GM19193 (cell line): ENCODE results near the gene ADGRL1.

ENCODE experiments used
- POLR2A ChIP-seq: IDR thresholded peaks from 4 replicates; pipeline ENCODE4 v1.6.1; 2011; ENCODE audit not compliant: insufficient read depth, insufficient read length; ENCODE audit errors: extremely low read depth

ADGRL1 gene

DNA sequence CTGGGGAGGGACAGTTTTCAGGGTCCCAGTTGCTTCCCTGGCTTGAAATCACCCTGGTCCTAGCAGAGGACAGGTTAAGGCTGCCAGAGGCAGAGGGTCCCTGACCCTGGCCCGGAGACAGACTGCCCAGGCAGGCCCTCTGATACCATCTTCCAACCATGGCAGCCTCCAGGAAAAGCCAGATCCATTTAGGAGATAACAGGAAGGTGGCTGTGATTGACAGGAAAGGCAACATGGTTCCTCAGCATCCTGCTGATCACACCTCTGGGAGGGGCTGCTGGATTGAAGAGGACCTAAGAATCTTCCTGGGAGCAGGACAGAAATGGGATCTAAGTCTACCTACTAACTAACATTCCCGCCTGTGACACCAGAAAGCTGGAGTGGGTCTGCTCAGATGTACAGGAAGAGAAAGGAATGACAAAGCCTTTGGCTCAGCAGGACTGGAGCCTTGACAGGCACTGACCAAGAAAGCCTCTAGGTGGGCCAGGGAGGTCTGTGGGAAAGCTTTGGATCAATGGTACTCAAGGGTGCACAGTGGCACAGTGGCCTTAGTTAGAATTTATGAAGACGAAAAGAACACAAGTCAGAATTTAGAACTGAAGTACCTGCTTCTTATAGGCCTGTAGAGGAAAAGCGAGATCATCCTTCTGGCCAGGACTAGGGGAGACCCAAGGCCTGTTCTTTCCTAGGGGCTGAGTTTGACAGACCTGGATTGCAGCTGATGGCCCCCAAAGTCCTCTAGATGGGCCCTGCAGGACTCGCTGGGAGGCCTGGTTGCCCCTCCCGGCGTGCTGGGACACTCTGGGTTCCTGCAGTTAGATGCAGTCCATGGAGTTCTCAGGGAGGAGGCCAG lies 86.1 kb downstream of the ADGRL1 start:
- TF ChIP-seq POLR2A, result no peak

DNA sequence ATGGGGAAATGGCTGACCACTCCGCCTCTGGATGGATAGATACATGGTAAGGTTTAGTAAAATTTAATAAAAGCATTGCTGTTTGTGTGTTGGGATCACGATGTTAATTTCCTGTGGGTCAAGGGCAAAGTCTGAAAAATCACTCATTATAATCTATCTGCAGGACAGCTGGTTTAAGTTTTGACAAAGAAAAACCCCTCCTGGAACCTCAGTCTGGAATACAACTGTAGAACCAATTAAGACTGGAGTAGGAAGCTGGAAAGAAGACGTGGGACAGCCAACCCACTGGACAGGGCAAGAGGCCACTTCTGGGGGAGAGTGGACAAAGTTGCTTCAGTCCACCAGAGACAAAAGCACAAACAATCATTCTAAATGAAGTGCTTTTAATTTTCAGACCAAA lies 86.8 kb downstream of the ADGRL1 start:
- TF ChIP-seq POLR2A, result no peak

DNA sequence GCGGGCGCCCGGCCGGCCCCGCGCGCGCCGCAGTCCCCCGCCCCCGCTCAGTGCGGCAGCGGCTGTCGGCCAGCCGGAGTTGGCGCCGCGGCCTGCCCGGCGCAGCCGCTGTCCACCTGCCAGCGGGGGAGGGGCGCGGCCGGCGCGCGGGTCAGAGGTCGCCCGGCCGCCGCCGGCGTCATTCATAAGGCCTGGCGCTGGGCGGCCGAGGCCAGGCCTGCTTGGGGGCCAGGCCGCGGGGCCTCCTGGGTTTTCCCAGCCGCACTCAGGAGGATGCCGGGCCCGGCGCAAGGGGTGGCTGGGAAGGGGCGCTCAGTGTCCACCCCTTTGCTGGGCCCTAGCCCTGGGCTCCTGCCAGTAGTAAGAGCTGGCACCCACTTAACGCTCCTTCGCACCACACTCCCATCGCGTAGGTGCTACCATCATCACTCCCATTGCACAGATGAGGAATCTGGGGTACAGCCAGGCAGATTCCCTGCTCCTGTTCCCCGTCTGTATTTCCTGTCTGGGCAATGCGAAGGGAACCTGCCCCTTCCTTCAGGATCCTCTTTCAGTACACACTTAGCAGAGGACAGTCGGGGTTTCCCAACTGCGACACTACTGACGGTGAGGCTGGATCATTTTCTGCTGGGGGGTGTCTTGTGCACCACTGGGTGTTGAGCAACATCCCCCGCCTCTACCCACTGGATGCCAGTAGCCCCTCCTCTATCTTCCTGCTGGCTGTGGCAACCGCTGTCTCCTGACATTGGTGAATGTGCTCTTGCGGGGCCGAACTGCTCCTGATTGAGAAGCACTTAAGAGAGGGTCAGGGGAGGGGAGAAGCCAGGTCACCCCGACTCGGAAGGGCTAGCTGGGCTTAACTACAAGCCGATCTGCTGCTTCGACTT lies 87.6 kb downstream of the ADGRL1 start:
- TF ChIP-seq POLR2A, result peak; percentile 4

DNA sequence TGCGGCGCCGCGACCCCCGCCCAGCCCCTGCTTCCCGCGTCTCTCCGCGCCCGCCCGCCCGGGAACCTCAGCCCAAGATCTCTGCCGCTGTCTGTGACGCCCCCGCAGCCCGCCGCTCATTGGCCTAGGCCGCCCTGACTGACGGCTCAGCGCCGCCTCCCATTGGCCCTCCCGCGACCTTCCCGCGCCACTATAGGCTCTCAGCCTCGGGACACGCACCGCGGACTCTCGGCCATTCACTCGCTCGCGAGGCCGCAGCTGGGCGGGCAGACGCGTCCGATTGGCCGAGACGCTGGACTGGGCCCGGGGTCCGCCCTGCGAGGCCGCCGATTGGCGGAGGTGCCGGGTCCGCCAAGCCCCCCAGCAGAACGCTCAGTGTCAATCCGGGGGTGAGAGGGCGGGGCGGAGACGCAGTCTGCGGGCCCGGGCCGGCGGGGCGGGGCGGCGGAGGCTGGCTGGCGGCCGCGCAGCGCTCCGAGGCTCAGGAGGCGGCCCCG lies 88.3 kb downstream of the ADGRL1 start, which contains the start of gene PRKACA:
PRKACA (minus strand) TSS at position 95 of the 497 bp plus-strand sequence. CDS start 215 bp downstream, outside the sequence.
- no peak for TF ChIP-seq POLR2A

DNA sequence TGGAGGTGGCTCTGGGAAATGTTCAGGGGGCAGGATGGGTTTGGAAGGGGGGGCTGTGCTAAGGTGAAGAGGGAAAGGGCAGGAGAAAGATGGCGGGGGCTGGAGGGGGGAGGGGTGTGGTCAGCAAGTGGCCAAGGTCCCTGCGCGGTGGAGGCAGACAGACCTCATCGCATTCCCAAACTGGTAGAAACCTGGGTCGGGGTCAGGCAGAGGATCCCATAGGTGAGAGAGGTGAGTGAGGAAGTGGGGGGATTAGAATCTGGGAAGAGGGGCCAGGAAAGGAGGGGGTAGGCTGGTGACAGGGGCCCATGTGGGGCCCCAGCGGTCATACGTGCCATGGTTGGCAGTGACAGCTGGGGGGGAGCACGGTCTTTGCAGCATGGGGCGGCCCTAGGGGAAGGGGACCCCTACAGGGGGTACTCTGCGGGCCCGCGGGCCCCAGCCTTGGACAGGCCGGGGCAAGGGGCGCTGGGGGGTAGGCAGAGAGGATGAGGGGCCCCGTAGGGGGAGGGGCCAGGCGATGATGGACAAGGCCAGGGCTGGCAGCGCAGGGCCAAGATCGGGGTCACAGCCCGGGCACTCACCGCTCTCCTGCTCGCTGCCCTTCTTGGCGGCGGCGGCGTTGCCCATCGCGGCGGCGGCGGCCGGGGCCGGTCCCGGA lies 88.9 kb downstream of the ADGRL1 start:
- TF ChIP-seq POLR2A, result no peak

DNA sequence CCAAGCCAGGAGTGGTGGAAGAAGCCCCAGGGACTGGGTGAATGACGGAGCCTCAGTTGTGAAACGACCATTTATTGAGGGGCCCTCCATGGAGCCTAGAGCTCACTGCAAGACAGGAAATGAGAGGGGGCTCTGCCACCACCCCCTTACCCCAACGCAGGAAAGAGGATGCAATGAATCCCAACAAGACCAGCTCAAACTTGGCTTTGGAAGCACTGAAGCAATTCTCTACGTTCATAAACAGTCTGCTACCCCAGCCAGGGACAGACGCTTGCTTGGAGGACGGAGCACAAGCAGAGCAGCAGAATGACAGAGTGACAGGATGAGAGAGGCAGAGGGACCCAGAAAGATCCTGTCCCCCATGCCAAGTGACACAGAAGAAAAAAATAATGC lies 89.4 kb downstream of the ADGRL1 start:
- no peak for TF ChIP-seq POLR2A

DNA sequence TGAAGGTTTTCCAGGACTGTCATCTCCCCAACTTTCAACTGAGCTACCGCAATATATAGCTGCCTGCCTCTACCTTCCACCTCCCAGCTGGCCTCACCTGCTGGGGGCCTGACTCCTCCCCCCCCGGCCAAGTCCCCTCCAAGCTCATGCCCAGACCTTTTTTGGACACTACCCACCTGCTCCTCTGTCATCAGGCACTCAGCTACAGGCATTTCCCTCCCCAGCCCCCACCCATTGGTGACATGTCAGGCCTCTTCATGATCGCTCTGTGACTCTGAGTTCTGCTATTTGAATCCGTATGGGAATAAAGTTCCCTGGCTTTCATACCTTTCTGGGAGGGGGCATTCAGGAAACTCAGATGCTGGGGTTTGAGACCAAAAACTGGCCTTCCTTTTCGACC lies 90.2 kb downstream of the ADGRL1 start:
- TF ChIP-seq POLR2A, result no peak

DNA sequence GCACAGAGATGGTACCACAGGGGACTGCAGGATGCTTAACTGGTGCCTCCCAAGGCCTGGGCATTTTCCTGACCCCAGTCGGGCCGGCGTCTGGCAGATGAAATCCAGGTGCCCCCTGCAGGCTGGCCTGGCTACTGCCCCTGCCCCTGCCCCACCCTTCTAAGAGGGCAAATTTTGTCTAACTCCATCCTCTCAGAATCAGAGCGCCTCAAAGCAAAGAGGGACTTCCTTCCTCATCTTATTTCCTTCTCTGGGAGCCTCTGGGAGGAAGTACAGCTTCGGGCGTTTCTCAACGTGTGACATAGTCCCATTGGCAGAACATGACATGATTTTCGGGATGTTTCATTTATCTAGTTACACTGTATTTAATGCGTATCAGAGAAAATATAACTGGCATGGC lies 91.1 kb downstream of the ADGRL1 start:
- no peak for TF ChIP-seq POLR2A

DNA sequence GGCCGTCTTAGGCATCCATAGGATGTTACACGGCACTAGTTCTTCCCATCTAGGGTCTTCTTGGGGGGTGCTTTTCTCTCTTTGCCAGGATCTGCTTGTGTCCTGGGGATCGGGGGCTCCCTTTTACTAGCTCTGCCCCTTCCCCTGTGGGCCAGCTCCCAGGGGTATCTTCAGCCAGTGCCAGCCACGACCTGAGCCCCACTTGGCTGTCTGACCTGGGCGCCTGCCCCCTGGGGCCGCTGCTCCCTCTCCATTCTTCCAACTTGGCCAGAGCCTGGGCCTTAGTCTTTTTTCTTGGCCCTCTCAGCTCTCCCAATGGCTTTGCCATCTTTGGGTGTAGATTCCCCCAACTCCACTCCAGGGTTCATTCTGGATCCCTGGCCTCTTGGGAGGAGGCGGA lies 91.5 kb downstream of the ADGRL1 start:
- no peak for TF ChIP-seq POLR2A

DNA sequence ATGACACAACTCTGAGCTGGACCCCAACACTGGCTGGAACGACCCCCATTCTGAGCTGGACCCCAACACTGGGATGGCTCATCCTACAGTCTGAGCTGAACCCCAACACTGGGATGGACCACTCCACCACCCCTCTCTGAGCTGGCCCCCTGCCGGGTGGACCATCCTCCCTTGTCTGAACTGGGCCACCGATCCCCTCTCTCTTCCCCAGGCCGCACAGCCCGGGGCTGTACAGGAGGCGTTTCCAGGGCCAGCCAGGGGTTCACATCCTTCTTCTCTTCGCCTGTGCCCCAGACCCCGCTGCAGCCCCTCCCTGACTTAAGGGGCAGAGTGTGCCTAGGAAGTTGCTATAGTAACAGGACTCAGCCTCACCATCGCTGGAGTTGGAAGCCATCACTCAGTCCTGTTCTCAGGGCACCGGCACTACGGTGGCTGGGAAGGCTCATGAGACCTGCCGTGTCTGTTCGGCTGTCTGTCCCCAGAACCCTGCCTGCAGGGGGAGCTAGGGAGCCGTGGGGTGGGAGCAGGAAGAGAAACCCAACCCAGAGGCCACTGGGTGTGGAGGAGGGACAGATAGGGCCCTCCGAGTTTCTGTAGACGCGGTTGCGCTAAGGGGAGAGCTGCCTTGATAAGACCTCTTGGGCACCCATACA lies 92.1 kb downstream of the ADGRL1 start:
- no peak for TF ChIP-seq POLR2A

DNA sequence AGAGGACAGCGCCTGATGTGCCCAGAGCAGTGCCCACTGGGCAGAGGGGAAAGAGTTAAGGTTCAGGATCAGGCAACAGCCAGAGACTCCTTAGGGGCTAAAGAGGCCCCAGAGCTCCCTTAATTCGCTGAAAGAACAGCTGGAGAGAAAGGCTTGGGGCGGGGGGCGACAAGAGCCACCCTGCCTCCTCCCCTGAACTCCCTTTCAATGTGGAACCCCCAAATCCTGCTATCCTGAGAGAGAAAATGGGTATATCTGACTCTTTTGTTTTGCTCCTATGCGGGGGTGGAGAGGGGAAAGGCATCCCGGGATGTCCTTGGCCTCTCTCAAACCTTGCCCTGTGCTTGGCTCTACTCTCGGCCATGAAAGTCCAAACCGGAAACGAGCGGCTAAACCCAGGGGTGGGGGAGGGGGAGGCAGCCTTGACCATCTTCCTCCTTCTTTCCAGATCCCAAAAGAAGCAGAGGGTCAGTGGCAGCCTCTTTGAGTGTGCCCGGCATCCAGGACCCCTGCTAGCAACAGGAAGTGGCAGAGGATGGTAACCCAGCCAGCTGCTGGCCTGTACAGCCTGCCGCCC lies 93.1 kb downstream of the ADGRL1 start:
- no peak for TF ChIP-seq POLR2A

DNA sequence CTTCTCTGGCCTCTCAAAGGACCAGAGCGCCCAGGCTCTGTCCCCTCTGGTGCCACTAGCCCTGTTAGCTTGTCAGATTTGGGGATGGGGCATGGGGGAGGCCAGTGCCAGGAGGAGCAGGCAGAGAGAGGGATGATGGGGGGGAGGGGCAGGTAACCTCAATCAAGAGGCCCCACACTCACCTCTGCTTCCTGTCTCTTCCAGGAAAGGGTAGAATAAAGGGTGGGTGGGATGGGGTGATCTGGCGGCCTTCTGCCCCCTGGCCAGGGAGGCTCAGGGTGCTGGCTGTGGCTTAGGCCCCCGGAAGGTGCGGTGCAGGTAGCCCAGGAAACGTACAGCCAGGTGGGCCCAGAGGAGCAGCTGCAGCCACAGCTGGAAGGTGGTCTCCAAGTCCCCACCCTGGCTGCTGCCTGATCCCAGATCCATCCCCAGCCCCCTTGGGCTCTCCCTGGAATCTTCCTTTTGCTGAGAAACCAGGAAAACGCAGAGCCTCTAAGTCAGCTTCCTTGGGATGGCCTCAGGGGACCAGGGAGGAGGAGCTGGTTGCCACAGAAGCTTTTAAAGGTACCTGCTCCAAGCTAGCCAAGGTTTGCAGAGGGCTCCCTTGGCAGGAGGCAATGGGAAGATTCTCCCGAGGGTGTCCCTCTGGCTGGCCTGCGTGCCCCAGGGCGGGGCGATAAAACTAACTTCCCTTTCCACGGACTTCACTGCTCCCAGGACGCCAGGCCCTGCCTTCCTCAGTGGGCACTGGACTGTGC lies 93.7 kb downstream of the ADGRL1 start:
- TF ChIP-seq POLR2A, result no peak

DNA sequence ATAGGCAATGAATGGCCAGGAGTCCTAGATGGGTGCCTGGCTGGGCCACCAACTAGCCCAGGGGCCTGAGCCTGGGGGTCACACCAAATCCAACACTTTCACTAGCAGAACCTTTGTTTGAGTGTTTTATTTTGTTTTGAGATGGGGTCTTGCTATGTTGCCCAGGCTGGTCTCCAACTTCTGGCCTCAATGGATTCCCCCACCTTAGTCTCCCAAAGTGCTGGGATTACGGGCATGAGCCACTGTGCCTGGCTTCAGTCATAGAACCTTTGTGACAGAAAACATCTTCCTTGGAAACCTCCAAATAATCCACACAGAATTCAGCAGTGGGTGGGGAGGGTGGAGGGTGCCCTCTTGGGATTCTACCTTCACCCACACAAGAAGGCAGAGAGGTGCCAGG lies 94.5 kb downstream of the ADGRL1 start:
- TF ChIP-seq POLR2A, result no peak
